Measurements from ENCODE around the gene RPL18A.

Gene RPL18A

DNA sequence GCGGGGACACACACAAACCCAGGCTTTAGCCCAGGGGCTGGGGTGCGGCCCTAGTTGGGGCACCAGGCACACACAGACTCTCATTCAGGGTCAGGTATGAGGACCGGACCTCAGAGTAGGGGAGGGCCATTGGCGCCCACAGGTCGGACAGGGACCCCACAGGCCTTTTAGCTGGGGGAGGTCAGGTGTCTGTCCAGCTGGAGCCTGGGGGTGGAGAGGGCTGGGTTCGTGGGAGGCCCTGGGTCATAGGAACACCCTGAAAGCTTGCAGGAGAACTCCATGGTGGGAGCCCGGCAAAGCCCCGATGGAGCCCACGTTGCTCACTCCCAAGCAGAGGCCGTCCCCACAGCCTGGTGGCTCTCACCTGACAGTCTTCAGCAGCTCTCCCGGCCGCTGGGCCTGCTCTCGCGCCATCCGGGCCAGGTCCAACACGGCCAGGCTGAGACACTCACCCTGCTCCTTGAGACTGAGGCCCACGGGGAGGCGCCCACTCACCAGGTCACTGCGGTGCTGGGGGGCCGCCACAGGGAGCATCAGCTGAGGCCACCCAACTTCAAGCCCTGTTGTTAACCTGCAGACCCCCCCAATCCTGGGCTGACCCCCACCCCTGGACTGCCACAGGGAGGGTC is 16.9 kb upstream of the RPL18A start:
- no peak for DNase-seq

DNA sequence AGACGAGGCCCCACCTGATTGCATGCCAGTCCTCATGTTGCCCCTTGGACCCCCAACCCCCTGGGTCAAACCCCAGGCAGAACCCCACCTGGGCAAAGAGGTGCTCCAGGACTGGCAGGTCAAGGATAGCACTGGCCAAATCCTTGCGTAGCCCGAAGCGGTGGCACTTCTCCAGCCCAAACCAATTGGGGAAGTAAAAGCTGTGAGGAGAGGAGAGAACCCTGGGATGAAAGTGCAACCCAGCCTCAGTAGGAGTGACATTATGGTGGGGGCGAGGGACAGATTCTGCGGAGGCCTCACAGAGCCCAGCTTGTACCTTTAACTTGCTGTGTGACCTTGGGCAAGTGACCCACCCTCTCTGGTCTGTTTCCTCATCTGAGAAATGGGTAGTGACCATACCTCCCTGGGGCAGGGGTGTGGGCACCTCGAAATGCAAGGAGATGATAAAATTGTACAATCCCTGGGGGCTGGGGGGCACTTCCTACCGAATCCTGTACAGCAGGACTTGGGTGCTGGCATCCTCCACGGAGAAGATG is 16.4 kb upstream of the RPL18A start:
- no peak for DNase-seq

DNA sequence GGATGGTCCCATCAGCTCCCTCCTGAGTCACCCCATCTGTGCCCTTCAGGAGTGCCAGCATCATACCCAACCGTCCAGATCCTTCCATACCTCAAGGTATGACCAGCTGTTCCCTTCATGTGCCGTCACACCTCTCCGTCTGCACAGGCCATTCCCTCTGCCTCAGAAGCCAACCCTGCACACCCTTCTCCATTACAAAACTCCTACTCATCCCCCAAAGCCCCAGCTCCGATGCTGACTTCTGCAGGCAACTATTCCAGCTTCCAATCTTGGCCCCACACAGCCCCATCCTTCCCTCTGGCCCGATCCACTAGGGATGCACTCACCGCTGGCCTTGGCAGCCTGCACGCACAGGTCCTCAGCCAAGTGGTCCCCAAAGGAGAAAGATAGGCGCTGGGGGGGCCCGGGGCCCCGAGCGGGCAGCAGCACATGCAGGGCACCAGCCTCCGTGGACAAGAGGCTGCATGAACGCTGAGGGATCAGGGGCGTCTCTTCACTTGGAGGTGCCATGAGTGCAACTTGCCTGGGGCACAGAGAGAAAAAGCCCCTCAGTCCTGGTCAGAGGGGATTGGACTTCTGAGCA is 15.7 kb upstream of the RPL18A start:
- DNase-seq = no peak

DNA sequence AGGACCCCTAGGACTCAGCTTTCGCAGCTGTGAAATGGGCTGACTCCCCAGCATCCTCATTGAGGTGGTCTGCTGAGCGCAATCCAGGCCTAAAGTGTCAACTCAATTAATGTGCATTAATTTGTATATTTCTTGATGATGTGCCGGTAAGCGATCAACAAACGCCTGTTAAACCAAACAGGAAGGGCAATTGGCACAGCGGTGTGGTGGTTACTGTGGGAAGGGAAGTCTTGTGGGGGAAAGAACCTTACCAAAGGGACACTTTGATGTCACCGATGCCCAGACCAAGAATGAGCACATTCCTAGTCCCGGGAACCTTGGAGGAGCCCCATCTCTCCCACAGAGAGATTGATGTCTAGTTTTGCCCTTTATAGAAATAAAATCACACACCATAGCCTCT is 13.6 kb upstream of the RPL18A start:
- DNase-seq = peak; percentile 62

DNA sequence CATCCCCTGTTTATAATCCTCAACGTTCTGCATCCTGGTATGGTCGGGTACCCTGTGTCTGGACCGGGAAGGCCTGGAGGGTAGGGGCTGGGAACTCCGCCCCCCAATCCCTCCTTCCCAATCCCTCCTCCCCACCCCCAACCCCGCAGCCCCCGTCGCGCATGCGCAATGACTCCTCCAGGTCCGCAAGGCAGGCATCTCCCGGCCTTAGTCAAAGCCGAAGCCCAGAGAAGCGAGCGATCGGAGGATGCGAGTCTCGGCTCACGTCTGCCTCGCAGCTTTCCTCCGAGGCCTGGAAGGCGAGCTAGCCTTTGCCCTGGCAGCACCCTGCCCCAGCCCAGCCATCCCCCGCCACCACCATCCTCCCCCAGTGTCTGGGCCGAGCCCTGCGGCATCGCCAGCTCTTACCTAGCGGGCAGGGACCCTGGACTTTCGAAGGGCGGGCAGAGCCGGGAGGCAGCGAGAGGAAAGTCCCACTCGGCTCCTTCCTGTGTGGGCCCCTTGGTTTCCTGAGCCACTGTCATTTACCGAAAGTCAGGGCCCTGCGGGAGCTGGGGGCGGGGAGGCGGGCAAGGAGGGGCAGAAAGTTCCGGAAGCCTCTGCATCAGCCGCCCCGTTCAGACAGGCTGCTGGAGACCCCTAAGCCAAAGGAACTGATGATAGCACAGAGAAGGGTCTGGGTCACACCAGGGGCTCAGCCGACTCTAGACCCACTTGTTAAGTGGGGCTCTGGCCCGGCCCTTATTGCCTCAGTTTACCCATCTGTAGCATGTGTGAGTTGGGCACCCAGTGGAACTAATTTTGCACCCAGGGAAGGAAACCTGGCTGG is 12.0 kb upstream of the RPL18A start, which contains the start of gene JAK3:
Gene JAK3, minus strand, starts transcription at position 445 of the 829 bp plus-strand sequence. CDS start 3,565 bp downstream, outside the sequence.
- peak; percentile 83 for DNase-seq

DNA sequence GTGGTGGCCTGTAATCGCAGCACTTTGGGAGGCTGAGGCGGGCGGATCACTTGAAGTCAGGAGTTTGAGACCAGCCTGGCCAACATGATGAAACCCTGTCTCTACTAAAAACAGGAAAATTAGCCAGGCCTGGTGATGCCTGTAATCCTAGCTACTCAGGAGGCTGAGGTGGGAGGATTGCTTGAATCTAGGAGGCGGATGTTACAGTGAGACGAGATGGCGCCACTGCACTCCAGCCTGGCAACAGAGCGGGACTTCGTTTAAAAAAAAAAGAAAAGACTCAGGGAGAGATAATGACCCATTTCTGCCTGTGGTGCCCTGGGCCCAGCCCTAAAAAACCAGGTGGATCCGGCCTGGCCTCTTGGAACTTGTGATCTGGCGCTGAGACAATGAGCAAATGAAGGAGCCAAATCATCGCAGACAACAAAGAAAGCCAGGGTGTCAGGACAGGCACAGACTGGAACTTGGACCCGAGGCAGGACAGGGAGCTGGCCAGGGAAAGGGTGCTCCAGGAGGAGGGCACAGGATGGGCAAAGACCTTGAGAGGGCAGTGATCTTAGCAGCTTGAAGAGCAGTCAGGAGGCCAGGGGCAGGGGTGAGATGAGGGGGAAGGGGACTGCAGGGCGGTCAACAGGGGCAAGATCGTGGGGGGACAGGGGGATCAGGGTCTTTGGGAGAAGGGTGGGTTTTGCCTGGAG is 11.0 kb upstream of the RPL18A start:
- DNase-seq = no peak

DNA sequence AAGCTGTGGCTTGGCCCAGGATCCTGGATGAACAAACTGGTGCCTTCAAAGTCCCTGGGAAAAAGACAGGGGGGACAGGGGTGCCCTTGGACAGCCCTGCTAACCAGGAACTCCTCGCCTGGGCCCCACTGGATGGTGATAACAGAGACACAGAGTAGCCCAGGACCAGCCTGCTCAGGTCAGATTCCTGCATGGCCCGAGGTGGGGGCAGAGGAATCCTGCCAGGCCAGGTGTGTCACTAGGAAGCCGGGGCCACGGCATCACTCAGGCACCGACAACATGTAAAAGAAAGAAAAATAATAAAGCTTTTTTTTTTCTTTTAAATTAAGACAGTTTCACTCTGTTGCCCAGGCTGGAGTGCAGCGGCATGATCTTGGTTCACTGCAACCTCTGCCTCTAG is 5.6 kb upstream of the RPL18A start:
- no peak for DNase-seq

DNA sequence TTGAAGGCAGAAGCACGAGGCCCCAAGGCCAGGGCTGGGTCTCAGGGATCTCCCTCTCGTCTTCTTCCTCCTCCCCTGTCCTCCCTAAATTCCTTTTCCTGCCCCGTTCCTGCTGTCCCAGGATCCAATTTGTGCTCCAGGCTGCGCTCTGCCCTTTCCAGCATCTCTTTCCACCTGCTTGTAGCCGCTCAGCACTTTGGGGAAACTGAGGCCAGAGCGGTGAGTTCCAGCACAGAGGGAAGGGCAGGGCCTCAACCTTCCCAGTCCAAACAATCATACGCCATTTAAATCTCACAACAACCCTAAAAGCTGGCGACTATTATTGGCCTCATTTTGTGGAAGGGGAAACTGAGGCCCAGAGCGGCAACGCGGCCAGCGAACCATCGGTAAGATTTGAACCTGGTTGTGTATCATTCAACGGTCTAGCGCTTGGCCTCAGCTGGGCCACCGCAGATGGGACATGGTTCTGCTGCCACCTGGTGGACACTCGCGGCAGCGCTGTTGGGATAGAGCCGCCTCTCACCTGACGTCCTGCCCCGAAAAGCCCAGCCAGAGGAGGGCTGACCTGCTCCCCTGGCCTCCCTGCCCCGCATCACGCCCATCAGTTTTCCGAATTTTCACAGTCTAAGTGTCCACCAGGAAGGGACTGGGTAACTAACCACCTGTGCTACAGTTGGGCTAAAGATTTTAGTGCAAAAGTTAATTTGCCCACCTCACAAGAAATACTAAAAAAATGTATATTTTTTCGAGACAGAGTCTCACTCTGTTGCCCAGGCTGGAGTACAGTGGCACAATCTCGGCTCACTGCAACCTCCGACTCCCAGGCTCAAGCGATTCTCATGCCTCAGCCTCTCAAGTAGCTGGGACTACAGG is 4.2 kb upstream of the RPL18A start:
- DNase-seq = peak; percentile 86

DNA sequence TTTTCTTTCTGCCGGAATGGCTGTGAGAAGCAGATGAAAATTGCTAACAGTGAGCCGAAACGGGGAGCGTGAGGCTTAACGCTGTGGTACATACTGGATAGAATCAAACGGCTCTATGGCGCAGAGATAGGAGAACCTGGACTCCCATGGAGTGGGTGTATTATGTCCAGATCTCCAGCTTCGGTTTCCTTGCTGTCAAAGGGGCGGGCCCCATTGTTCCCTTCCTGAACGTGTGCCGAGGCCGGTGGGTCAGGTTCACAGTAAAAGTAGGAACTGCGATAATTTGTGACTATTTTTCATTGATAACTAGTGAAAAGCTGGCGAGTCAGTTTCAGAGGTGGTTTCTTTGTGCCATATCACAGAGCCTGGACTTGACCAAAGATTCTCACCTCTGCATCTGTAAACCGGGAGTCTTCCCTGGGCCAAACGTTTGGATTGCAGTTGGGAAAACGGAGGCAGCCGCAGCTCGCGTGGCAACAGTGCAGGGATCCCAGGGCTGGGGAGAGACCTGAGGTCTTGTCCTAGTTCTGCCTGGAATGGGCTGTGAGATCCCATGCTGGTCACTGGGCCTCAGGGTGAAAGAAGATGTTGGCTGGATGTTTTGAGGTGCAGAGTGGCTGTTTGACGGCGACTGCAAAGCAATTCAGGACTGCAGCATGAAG is 752 bp downstream of the RPL18A start:
- DNase-seq = no peak

DNA sequence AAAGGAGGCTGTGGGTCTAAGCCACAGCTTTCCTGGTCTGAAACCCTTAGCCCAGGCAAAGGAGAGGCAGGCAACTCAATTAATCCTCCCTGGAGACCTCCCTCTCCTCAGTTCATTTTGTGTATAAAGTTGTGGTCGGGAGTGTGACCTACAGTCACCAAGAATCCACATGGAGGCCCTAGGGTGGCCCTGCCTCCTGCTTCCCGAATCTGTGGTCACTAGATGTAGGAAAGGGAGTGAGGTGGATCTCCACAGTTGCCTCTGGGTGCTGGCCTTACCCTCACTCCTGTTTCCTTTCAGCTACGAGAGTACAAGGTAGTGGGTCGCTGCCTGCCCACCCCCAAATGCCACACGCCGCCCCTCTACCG is 1.3 kb downstream of the RPL18A start:
- no peak for DNase-seq

DNA sequence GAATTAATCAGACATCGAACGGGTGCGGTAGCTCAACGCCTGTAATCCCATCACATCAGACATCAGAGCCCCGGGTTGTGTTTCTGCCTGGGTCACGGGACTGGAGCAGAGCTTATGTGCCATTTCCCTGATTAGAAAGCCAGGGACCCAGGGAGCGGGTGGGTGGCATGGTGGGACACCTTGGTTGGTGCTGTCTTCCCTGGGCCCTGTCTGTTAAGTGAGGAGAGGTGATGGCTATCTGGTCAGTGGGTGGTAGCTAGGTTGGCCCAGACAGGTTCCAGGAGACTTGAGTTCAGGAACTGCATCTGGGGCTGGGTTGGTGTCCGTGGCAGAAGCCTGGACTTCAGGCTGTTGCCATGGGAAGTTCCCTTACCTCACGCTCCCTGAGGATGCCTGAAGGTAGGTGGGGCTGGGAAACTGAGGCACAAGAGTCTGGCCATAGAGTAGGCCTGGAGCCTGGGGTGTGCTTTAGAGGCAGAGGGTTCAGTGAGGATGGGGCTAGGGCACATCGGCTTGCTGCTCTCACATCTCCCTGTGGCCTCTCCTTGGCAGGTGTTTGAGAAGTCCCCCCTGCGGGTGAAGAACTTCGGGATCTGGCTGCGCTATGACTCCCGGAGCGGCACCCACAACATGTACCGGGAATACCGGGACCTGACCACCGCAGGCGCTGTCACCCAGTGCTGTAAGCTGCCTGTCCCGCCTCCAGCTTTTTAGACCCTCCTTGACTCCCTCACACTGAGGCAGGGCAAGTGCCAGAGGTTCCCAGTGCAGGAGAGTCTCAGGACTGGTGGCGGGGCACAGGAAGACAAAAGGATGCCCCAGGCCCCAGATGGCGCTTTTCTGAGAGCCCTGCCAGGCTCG is 2.1 kb downstream of the RPL18A start:
- no peak for DNase-seq

DNA sequence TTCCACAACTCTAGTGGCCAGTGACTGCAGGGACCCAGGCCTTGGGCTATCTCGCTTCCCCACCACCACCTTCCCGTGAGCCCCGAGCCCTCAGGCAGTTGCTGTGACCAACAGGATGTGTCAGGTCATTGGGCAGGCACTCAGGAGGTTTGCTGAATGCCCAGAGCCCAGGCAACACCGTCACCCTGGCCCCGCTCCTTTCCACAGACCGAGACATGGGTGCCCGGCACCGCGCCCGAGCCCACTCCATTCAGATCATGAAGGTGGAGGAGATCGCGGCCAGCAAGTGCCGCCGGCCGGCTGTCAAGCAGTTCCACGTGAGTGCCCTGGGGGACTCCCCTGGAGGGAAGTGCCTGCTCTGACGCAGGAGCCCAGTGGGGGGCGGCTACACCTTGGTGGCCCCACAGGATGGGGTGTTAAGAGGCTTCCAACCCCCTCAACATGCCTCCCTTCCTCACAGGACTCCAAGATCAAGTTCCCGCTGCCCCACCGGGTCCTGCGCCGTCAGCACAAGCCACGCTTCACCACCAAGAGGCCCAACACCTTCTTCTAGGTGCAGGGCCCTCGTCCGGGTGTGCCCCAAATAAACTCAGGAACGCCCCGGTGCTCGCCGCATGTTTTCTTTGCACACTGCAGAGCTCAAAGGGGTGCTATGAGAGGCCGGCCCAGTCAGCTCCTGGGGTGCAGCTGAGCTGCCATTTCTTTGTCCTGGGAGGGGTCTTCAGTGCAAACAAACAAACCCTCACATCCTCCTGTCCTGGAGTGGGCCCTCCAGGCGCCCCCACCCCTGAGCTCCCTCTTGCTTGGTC is 3.2 kb downstream of the RPL18A start:
- no peak for DNase-seq

DNA sequence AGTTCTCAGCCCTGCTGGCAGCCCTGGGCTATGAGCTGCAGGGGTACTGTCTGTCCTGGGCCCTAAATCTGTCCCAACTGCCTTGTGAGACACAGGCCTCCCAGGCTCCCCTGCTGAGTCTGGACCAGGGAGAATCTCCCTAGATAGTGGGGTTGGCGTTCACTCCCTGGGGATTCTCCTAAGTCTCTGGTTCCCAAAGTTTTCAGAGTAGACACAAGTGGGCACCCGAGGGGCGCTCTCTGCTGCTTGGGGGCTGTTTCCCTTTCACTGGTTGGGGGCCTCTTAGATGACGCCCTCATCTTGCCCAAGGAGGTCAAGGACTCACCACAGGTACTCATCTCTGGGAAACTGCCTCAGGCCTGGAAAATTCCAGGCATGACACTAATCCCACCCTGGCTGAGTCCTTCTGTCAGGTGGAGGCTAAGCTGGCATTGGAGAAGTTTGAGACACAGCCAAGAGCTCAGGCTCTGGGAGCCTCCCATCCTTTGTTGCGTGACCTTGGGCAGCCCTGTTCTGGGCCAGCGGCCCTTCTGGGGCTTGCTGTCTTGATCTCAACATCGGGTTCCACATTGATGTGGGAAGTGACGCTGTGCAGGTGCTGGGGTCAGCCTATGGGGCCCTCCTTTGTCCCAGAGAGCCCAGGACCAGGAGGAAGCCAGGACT is 3.9 kb downstream of the RPL18A start:
- no peak for DNase-seq

DNA sequence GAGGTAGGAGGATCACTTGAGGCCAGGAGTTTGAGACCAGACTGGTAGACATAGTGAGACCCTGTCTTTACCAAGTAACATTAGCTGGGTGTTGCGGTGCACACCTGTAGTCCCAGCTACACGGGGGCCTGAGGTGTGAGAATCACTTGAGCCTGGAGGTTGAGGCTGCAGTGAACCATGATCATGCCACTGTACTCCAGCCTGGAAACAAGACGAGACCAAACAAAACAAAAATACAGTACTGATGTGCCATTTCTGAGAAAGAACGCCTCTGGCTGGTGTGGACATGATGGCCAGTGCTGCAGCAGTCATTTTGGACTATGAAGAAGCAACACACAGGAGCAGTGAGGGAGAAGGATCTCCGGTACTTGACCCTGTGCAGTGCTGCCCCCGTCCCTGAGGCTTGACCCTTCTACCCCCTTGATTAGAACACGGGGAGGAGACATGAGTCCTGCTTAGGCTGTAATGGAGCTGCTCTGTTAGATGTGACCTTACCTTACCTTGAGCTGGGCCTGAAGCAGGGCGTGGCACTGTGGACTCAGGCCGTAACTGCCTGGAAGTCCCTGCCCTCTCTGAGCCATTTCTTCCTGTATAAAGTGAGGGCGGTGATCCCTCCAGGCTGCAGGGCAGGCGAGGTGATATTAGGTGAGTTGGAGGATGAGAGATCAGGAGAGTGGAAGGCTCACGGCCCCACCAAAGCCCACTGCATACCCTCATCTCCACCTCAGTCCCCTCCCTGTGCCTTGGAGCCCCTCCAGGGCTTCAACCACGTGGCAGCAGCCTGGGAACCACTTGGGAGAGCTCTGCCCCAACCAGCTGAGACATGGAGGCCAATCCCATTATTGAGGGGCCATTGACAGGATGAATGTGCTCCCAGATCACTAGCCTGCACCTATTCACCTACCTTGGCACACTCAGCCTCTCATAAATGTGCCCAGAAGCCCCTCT is 5.9 kb downstream of the RPL18A start:
- DNase-seq = no peak

DNA sequence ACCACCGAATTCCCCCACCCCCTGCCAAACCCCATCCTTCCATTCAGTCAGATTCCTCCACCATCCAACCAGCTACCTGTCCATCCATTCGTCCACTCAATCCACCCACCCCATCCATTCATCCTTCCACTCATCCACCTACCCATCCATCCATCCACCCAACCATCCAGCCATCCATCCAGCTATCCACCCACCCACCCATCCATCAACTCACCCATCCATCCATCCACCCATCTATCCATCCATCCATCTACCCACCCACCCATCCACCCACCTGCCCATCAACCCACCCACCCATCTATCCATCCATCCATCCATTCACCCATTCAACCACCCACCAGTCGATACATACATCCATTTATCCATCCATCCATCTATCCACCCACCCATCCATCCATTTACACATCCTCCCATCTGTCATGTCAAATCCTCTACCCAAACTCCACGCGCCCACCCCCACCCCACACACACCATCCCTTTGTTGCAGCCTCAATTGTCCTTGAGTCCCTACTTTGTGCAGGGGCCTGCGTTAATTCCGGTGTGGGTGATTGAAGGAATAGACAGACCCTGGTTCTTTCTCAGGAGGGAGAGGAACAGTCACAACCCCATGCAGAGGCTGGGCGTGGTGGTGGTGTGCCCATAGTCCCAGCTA is 6.7 kb downstream of the RPL18A start:
- no peak for DNase-seq

DNA sequence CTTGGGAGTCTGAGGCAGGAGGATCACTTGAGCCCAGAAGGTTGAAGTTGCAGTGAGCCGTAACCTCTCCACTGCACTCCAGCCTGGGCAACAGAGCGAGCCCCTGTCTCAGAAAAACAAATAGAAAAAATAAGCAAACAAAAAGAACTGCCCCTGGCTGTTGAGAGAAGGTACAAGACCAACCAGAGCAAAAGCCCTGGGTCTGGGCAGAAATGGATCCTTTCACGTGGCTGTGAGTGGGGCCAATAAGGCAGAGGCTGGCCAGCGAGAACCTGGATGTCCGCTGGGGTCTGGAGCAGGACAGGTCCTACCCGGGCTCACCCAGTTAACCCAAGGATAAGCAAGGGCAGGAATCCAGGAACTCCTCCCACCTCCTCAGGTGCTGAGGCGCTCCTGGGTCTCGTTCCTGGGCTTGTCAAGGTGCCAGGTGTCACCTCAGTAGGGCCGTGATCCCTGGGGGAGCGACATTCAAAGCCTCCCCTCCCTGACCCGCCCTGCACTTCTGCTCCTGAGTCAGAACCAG is 7.3 kb downstream of the RPL18A start:
- DNase-seq = no peak

DNA sequence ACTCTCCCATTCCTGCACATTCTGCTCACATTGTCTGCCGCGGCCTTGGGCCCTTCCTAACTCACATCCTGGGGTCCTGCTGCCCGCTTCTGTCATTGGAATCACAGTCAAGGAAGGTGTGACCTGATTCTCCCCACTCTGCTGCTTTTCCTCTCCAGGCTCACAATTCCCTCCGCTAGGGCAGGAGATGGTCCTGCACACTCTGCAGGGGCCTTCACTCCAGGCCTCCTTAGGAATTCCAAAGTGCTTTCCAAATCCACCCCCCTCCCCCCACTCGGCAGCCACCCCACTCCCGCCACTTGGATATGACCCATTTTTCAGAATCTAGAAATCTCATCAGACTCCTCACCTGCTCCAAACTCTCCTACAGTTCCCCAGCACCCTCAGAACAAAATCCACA is 9.0 kb downstream of the RPL18A start:
- no peak for DNase-seq

Measured in CD4-positive, alpha-beta T cell treated with Interleukin-4 for 4 hours (primary cell).